Urinary bladder (tissue), 4 donors: ENCODE data around the gene CBLN3. TPM values are rescaled to one million over a fixed set of nuclear protein-coding genes. Genes with fewer than 3 reads are reported as not detected.

Experiments
- DNase-seq: peaks from one replicate; pipeline ENCODE4 v3.0.0-alpha.2; 2015; ENCODE audit errors: extremely low spot score
- H3K27ac ChIP-seq: one replicate; pipeline ENCODE4 v1.5.1; 2013; ENCODE audit warnings: low read depth, mild to moderate bottlenecking, moderate library complexity
- H3K36me3 ChIP-seq: one replicate; pipeline ENCODE4 v1.6.1; 2013; ENCODE audit warnings: mild to moderate bottlenecking, moderate library complexity; ENCODE audit not compliant: insufficient read depth
- H3K4me1 ChIP-seq: one replicate; pipeline ENCODE4 v1.6.1; 2013; ENCODE audit warnings: mild to moderate bottlenecking, moderate library complexity; ENCODE audit not compliant: insufficient read depth
- H3K4me3 ChIP-seq: one replicate; pipeline ENCODE4 v1.5.1; 2013; ENCODE audit warnings: low read depth, low read length
- WGBS: extraction: QIAGEN DNeasy Blood & Tissue Kit; methylation state at CpG from one replicate; pipeline ENCODE4 v1.1.7; 2013; 5-methylcytosine and 5-hydroxymethylcytosine counted together
- polyA plus RNA-seq: library from polyadenylated mRNA; stranded (reverse); fragments of 200-250 nt; gene quantifications from one replicate; pipeline ENCODE4 v1.2.3, GENCODE V29; 2013
- total RNA-seq: library from RNA; depleted of rRNA; stranded (reverse); fragments of >200 nt; gene quantifications from one replicate; pipeline ENCODE4 v1.2.3, GENCODE V29; 2014
- donor health status: healthy with polysubstance abuse.
- donor health status: healthy.

Gene CBLN3
- total and polyA plus RNA-seq, 2 donors: 1.8 to 5.9 TPM

GRCh38 chr14:24435192-24435810 is 5.8 kb upstream of the CBLN3 start:
- H3K36me3 ChIP-seq: peaks cover 3% of the 10 kb centered on the region
- 80% methylated on average over 2 of the region's 2 CpGs for WGBS
- no peaks in the 10 kb centered on the region for H3K4me1 ChIP-seq
- no peak for DNase-seq
- H3K27ac ChIP-seq: no peak overlapping the region
- H3K4me3 ChIP-seq: no peak overlapping the region

DNA sequence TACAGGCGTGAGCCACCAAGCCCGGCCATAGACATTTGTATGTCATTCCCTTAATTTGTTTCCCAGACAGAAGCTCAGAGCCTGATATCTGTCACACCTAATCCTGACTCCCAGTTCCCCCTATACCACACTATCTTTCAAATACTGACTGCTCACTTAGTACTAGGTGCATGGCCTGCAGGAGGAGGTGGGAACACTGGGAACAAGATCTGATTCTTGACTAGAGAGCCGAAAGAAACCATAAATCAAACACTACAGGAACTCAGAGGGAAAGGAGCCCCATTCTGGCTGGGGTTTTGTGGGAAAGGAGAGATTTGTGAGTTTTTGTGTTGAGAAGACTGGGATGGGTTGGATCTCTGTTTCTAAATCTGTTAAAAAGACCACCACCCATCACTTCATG is 5.2 kb upstream of the CBLN3 start:
- 73% methylated on average over 3 of the region's 3 CpGs for WGBS
- DNase-seq: no peak
- Histone ChIP-seq H3K4me1 (no peaks in the 10 kb centered on the region), H3K36me3 (peaks cover 2% of the 10 kb centered on the region), H3K4me3 (no peak overlapping the region), H3K27ac (no peak overlapping the region)

- Histone ChIP-seq H3K4me3 (no peak overlapping the region), H3K36me3 (no peaks in the 10 kb centered on the region), H3K4me1 (no peaks in the 10 kb centered on the region), H3K27ac (no peak overlapping the region)
- no peak for DNase-seq
- 81% methylated on average over 7 of the region's 7 CpGs for WGBS
Measured at GRCh38 chr14:24434036-24434435, 4.6 kb upstream of the CBLN3 start.

GRCh38 chr14:24432259-24433131 is 3.0 kb upstream of the CBLN3 start:
- H3K36me3 ChIP-seq: no peaks in the 10 kb centered on the region
- no peak for DNase-seq
- H3K4me1 ChIP-seq: no peaks in the 10 kb centered on the region
- whole genome bisulfite sequencing: 83% methylated on average over 24 of the region's 24 CpGs
- no peak overlapping the region for H3K27ac ChIP-seq
- no peak overlapping the region for H3K4me3 ChIP-seq

GRCh38 chr14:24431569-24432258 is 2.2 kb upstream of the CBLN3 start:
- Histone ChIP-seq H3K36me3 (no peaks in the 10 kb centered on the region), H3K4me1 (no peaks in the 10 kb centered on the region), H3K27ac (no peak overlapping the region), H3K4me3 (no peak overlapping the region)
- WGBS: 37% methylated on average over 15 of the region's 15 CpGs
- DNase-seq: peak; percentile 53

GRCh38 chr14:24430682-24431568 is 1.5 kb upstream of the CBLN3 start:
- WGBS: 9% methylated on average over 19 of the region's 19 CpGs
- no peak for DNase-seq
- Histone ChIP-seq H3K27ac (peak overlapping the region; percentile 100), H3K36me3 (no peaks in the 10 kb centered on the region), H3K4me3 (peak overlapping the region; percentile 80), H3K4me1 (no peaks in the 10 kb centered on the region)

- Histone ChIP-seq H3K4me1 (no peaks in the 10 kb centered on the region), H3K36me3 (no peaks in the 10 kb centered on the region), H3K27ac (peak overlapping the region; percentile 100), H3K4me3 (peak overlapping the region; percentile 80)
- WGBS: under 1% methylated on average over 28 of the region's 28 CpGs
- DNase-seq: no peak
Measured at GRCh38 chr14:24430143-24430681, 744 bp upstream of the CBLN3 start.

- Histone ChIP-seq H3K4me1 (no peaks in the 10 kb centered on the region), H3K36me3 (no peaks in the 10 kb centered on the region), H3K4me3 (no peak overlapping the region), H3K27ac (peak overlapping the region; percentile 94)
- no peak for DNase-seq
- 88% methylated on average over 18 of the region's 18 CpGs for WGBS
Measured at GRCh38 chr14:24428628-24429394, 657 bp downstream of the CBLN3 start.

DNA sequence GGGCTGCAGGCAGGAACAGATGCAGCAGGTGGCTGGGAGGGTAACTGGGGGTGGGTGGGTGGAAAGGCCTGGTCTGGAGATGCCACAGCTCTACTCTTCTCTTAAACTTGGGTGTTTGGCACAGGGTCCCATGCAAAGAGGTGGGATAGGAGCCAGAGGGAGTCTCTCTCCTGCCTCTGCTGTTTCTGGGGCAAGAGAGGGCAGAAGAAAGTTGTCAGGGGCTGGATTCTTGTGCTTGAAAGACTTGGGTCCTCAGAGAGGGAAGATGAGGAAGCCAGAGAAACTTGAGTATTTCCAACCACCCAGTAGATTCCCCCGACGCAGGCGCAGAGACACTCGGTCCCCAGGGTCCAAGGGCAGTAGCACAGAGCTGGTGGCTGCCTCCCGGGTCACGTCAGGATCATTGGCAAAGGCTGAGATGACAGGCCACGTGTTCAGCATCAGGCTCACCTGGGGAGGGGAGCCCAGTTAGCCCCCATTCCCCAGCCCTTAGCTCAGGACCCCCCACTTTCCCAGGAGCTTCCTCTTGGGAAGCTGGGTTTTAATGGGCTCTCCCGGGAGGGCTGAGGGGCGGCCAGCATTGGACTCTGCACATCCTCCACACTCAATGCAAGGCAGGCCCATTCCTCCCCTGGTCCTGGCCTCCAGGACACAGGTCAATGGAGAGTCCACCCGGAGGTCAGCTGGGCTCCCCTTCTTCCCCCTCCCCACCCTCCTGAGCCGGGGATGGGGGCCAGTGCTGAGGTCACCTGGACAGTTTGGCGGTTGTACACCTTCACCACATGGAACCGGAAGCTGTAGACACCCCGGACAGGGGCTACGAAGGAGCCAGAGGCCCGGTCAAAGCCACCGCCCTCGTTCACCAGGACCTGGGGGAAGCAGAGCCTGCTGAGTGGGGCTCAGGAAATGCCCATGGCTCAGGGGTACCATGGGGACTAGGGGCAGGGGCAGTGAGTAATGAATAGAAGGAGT is 1.6 kb downstream of the CBLN3 start:
- H3K4me1 ChIP-seq: no peaks in the 10 kb centered on the region
- DNase-seq: no peak
- peak overlapping the region; percentile 24 for H3K27ac ChIP-seq
- H3K36me3 ChIP-seq: no peaks in the 10 kb centered on the region
- 88% methylated on average over 18 of the region's 18 CpGs for WGBS
- H3K4me3 ChIP-seq: no peak overlapping the region

DNA sequence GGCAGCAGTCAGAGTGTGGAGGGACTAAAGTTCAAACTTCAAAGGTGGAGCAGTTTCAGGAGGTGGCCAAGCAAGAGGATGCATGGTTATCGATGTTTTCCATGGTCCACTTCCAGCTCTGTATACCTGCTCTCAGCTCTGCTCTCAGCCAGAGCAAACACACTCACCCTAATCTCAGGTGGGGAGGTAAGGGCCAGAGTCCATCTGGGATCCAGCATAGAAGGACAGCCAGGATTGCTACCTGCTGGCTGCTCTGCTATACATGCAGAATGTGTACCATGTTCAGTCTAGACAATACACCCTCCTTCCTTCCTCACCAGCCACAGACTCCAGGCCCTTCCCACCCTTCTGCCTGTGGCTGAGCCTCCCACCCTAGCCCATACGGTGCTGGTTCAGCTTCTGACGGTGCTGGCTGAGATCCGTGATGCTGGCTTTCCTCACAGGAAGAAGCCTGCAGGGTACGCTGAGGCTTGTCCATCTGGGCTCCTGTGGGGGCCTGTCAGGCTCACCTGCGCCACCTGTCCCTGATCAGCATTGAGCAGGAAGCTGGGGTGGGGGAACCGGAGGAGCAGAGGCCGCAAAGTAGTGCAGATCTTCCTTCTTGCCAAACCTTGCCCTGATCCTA is 2.4 kb downstream of the CBLN3 start:
- no peak for DNase-seq
- Histone ChIP-seq H3K36me3 (no peaks in the 10 kb centered on the region), H3K4me1 (no peaks in the 10 kb centered on the region), H3K4me3 (no peak overlapping the region), H3K27ac (no peak overlapping the region)
- 74% methylated on average over 8 of the region's 8 CpGs for WGBS

- H3K27ac ChIP-seq: no peak overlapping the region
- H3K4me1 ChIP-seq: no peaks in the 10 kb centered on the region
- DNase-seq: no peak
- H3K36me3 ChIP-seq: no peaks in the 10 kb centered on the region
- WGBS: 85% methylated on average over 2 of the region's 2 CpGs
- no peak overlapping the region for H3K4me3 ChIP-seq
Measured at GRCh38 chr14:24426150-24426911, 3.1 kb downstream of the CBLN3 start.
